NCI-H2081 treated with DMSO at 0.1 percent for 48 hours (cell line): ENCODE results near the gene APBB2.
A peak's percentile ranks its signal among the peaks of the same experiment; 100 is the strongest.

Source experiments
- DNase-seq: peaks from one replicate; lab custom pipeline; 2025; lab: John Stamatoyannopoulos, UW

Gene APBB2

DNA sequence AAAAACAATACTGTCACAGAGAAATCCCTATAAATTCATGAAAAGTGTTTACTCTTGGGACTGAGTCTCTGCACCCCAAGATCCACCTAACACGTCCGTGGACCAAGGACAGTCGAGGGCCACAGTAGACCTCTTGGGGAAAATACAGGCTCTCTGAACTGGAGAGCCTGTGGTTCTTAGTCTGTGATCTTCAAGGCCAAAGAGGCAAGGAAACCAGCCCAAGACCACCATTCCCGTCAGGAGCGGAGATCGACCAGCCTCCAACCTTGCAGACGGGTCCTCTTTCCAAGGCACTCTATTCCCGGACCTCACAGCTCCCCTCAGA, 1.6 kb upstream of the APBB2 start:
- no peak for DNase-seq

DNA sequence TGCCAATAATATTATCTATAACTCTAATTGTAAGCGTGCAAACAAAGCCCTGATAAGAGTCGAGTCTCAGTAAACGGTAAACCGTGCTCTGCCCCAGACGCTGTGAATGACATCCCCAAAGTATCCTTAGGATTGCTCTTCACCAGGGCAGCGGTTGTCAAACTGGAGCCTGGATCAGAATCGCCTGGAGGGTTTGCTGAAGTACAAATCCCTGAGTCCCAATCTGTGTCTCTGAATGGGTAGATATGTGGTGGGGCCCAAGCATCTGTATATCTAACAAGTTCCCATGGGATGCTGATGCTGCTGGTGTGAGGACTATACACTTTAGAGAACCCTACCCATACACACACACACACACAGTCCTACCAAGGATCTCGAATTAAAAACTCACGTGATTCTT, 813 bp upstream of the APBB2 start:
- DNase-seq, result no peak

DNA sequence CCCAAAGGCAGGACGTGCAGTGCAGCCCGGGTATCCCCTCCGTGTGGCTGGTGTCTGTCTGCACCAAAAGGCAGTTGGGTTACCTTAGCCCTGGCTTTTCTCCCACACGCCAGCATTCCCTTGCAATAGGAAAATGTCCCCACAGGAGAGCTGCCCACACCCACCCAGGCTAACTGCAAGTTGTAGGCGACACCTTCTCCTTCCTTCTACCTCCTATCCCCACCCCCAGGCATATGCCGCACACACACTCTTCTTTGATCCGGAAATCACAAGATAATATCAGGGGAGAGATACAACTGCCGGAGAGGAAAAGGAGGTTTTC, 444 bp upstream of the APBB2 start:
- no peak for DNase-seq

DNA sequence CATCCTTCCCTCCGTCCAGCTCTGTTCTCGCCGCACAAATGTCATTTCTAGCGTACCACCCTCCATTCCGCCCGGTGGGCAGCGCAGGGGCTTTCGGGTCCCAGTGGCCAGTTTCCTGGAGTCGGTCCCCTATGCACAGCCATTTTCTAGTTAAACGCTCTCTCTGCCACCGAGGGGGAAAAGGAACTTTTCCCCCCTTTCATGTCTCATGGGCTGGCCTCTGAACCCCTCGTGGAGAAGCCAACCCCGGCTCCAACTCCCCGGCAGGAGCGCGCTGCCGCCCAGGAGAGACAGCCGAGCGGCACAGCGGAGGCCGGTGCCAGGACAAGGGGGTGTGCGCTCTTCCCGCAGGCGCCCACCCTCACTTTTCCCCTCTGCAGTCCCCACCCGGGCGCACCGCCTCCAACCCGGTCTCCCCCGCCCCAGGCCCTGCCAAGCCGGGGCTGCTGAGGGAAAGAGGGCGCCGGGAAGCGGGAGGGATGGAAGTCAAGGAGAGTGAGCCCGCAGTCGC, 662 bp downstream of the APBB2 start:
- no peak for DNase-seq

DNA sequence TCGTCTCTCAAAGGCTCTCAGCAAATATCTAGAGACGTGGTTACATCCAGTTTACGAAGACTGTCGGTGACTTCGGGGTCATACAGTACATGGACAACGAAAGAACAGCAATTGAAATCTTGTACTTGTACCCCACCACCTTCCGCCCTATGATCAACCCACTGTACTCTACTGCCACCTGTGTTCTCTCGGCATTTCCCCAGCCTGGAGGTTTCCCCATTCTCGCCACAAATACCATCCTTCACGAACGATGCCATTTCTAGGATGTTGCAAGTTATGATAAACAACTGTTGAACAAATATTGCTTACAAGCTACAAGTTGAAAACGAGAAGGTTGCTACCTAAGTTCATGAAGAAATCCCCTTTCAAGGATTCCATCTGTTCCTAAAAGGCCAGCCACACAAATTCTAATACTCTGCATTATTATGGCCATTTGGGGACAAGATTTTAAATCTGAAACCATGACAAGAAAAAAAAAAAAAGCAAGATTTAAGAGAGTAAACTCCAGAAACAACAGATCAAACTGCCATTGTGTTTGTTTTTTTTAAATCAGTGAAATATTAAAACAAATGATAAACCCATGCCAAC, 1.6 kb downstream of the APBB2 start:
- DNase-seq, result peak; percentile 53

DNA sequence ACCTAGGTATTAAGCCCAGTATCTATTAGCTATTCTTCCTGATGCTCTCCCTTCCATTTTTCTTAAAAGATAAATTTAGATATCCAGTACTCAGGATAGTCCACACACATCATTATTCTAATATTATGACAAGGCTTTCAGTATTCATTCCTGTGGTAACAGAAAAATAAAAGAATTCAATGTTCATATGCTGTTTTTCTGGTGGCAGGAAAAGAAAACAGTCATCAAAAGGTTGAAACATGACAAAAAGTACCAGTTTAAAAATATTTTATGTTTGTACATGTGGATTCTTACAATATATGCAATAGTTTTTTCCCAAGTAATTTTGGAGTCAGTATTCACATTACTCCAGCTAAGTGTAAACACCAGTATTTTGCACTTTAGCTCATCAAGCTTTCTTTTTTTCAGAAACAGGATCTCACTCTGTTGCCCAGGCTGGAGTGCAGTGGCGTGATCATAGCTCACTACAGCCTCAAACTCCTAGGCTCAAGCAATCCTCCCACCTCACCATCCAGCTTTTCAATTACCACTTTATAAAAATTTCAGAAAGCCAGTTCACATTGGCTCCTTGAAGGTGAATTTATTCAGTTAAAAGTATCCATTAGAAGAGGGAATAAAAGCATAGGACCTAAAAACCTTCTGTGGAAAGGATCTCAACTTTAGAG, 2.3 kb downstream of the APBB2 start:
- DNase-seq, result no peak

DNA sequence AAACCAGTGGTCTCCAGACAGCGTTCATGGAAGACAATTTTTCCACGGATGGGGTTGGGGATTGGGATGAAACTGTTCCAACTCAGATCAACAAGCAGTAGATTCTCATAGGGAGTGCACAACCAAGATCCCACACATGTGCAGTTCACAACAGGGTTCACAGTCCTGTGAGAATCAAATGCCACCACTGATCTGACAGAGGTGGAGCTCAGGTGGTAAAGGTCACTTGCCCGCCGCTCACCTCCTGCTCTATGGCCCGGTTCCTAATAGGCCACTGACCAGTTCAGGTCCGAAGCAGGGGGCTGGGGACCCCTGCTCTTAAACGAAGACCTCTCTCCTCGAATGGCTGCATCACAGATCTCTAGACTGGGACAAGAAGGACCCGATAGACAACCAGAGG, 4.4 kb downstream of the APBB2 start:
- DNase-seq, result no peak

DNA sequence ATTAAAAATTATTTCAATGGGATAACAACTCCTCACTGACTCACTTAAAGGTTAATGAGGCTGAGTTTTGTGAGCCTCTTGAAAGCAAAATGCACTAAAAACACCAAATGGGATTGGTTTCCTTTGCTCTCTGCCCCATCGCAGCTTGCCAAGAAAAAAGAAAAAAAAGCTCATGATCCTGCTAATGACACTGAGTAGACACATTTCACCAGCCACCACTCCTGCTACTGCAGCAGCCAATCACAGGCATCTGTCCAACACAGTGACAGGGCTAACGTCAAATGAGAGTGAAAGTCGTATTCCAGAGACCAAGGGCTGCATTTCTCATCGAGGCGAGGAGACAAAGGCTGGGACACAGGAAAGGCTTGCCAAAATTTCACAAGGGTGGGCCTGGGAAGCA, 5.2 kb downstream of the APBB2 start:
- no peak for DNase-seq

DNA sequence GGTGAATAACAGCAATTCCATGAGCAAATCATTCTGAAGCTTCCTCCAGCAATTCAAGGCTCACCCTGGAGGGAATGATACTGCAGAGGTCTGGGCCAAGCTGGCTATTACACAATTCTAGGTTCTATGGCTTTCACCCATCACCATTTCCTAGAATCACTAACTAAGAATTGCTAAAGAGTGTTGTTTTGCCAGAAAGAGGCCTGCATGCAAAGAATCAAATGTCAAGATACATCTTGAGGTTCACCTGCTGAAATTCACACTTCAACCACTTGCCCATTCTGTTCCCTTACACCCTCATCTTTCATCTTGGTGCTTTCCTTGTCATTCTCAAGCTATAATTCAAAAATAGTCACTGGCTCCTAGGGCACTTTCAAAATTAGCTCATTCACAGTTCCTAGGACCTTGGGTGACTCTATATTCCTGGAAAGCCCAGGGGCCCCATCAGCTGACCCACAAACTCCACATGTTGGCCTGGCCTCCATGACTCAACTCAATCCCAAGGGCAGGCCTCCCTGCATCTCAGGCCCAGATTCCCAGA, 7.0 kb downstream of the APBB2 start:
- no peak for DNase-seq

DNA sequence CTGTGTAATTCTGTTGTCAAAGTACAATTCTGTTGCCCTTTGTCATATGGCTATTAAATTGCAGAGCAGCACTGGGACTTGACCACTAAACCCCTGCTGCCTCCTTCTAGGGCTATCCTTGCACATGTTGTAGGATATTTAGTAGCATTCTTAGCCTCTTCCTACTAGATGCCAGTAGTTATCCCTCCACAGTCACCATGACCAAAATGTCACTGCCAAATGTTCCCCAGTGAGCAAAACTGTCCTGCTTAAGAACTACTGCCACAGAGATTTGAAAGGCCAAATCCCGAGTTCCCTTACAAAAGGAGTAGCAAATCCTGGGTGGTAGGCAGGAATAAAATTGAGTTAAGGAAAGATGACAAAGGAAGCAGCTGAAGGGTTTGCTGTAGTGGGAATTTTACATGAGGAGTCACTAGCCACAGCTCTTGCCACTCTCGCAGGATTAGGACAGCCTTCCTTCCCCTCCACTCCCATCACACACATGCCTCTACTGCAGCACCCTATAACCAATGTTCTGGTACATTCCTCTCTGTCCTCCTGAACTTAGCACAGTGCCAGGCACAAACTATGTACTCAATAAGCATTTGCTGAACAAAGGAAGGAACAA, 8.4 kb downstream of the APBB2 start:
- no peak for DNase-seq

DNA sequence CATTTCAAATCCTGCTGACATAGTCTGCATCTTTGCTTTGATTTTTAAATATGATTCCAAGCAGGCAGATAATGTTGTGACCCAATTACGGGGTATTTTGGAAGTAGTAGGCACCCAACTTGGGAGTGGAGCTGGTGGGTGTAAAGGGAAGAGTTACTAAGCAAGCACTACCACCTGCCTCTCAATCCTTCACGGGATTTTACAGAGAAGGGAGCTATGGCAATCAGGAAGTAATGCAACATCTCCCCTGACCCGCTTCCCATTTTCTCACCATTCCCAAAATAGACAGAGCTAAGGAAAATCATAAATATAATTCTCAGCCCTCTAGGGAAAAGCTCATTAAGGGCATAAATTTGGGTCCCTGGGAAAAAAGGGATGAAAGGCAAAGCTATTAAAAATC, 9.2 kb downstream of the APBB2 start:
- no peak for DNase-seq

DNA sequence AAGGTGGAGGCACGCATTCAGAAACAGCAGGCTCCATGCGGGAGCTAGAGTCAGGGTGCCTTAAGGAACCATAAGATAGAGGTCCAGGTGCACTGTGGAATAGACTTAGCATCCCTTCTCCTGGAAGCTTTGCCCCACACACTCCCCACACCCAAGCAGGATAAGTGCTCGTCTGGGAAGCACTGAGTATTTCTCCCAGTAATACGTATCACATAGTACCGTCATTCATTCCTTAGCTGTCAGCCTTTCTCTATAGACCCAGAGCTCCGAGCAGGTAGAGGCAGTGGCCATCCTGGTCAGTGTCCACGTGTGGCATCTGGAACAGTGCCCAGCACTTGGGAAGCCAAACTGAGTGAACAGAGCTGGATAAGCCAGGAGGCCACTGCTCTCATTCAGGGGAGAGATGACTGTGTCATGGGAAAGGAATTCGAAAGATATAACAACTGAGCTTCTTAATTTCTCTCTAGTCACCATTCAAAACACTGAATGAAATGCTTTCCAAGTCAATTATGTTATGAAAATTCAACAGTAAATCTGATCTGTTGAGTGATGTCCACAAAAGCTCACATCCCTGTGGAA, 9.9 kb downstream of the APBB2 start:
- no peak for DNase-seq

DNA sequence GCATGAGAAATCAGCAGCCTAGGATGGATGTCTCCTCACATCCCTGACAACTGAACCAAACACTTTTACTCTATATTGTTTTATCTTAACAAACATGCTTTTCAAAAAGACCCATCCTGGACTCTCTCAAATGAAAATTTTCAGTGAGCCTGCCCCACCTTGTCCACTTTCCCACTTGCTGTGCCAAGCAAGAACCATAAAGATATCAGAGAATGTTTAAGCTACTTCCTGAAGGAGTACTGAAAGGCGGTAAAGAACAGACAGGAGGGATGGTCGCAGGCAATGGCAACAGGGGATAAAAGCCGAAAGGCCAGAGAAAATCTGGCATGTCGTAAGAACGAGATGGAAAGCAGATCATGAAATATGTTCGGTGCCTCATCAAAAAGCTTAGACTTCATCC, 10.5 kb downstream of the APBB2 start:
- DNase-seq, result no peak

DNA sequence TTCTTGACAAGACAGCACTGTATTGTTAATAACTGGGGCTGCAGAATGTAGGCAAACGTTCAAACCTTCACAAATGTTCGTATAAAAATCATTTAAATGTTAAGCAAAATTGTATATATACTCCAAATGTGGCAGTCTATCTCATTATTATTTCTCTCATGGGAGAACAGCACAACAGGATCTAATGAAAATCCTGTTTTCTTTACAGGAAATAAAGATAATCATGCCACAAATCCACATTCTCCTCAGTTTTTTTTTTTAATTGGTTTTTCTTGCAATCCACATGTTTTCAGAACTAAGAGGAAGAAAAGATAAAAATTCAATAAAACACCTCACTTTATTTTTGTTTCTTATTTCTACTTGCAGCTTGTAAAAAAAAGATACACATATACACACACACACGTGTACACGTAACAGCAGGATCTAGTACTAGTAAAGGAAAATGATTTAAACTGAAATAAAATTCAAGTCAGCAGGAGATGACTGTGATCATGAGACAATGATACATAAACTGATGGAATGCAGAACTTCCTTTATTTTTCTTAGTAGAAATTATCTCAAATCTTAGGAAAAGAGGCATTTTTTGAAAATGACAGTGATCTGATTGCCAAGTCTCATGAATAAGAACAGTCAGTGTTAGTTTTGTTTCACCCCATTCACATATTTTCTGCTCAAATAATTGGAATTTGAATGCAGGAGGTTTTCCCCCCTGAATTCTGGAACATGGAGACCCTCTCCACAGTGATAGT, 11.3 kb downstream of the APBB2 start:
- no peak for DNase-seq

DNA sequence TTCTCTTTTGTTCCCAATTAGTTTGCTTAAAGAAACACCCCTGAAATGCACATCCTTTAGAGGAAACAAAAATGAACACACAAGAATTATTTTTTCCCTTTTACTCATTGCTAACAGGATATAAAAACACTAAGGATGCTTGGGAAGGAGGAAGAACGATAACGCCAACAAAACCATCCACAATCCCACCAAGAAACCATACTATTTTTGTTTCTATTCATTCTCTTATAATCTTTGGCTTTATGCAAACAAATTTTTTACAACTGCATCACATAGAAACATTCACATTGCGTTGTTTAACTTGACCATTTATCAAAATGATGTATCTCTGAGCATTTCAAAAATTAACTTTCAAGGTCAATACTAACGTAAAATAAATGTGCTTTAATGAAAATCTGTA, 12.0 kb downstream of the APBB2 start:
- no peak for DNase-seq

DNA sequence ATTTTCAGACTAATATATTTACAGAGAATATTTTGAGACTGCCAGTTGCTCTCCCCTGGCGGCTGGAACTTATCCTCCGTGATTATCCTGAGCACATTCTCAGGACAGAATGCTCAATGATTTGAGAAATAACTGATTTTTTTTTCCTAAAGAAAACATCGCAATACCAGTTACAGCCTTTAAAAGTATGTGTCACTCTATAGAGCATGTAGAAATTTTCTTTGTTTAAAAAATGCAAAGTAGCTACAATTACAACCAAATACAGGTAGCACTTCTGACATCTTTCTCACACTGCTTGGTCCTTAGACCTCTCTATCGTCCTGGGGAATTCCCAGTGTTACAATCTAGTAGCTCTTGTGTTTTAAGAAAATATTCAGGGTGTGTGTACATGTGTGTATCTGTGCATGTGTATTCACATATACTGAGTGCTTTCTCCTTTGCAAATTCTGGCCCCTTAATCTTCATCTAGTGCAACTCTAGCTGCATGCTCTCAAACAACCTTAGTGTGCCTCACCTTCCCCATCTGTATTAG, 13.8 kb downstream of the APBB2 start:
- no peak for DNase-seq

DNA sequence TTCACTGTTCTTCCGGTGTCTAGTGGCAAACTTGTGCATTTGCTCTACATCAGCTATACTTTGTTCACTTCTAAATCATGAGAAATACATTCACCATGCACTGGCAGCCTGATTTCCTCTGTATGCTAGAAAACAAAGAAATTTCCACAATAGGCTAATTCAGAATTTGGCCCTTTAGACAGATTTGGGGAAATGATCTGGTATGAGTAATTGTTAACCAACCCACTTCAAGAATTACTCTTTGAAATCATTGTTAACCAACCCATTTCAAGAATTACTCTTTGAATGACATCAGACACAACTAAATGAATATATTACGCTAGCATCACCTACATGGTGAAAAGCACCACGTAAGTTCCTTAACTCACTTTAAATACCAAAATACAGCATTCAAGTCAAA, 14.6 kb downstream of the APBB2 start:
- no peak for DNase-seq

DNA sequence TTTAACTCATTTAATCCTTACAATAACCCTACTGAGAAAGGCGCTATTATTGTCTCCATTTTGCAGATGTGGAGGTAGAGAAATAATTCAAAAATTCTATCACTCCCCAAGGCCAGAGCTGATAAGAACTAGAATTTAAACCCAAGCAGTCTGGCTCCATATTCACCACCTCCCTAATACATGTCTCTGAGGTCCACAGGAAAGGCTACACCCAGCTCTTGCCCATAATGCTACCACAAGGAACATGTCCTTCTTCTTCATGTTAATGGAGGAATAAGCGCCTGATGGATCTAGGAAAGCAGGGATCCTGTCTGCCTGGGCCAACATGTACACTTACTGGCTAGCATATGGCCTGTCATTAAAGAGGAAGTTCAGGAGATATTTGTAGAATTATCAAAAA, 16.3 kb downstream of the APBB2 start:
- DNase-seq, result no peak

DNA sequence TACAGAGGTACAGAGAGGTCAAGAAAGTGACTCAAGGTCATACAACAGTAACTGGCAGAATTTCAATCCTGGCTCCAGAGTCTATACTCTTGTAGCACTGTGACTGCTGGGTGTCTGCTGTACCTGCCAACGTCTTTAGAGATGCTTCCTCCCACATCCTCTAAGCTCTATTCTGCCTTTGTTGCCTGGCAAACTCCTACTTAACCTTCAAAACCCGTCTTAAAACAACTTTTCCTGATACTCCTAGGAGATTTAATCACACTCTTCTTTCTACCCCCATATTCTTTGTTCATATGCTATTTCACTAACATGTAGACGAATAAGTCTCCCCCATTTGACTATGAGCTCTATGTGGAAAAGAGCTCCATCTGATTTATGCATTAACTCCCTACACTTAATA, 16.8 kb downstream of the APBB2 start:
- no peak for DNase-seq

DNA sequence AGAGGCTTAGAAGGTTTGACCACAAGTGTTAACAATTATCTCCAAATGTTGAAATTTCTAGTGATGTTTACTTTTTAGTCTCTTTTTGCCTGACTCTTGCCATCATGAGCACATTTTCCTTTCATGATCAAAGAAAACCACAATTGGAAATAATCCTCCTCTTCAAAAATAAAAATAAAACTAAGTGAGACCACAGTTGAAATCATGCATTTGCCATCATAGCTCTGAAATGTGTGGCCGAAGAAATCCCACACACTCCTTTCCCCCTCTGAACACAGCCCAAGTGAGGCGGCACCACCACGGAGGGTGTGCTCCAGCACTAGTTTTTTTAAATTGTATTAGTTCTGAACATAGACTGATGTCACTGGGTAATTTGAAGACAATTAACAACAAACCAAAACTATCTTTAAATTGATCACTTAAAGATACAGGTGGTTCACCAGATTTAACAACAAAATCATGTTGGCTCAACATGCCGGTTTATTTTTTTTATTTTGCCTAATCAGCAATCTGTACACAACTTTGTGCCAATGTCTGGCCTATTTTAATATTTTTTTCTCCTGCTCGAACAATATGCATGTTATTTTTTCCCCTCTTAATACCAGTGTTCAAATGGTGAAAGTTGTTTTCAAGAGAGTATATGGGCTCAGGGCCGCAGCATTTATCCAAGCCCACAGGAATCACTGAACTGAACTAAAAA, 17.6 kb downstream of the APBB2 start:
- no peak for DNase-seq

DNA sequence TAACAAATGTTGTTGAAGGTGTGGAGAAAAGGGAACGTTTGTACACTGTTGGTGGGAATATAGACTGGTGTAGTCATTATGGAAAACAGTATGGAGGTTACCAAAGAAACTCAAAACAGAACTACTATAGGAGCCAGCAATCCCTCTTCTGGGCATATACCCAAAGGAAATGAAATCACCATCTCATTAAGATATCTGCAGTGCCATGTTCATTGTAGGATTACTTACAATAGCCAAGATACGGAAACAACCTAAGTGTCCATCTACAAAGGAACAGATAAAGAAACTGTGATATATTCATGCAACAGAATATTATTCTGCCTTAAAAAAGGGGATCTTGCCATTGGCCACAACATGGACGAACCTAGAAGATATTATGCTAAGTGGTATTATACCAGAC, 22.2 kb downstream of the APBB2 start:
- DNase-seq, result no peak

DNA sequence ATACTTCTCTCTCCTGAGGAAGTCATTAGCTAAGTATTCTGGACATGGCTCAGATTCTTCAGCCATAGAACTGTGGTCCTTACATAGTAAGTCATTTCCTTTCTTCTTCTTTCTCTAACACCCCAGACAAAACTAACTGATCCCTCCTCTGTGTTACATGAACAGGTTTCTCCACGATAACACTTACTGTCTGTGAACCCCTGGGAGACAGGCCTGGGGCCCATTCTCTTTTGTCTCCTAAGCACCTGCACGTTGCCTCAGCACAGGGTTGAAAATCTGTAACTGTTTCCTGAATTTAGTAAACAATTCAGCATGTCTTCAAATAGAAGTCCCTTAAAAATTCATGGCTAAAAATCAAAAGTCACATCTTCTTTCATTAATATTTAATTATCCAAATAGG, 24.7 kb downstream of the APBB2 start:
- DNase-seq, result no peak
